Fibroblast of upper back skin (primary cell): Measurements from ENCODE around the gene FNIP1.
"Not testable (repeated sequence)": the region's sequence is repeated elsewhere in the genome, so short reads cannot be mapped to it uniquely, and the experiment has no call there.

Experiments
- DNase-seq: peaks from one replicate; pipeline ENCODE4 v3.0.0-alpha.2; 2013

Gene FNIP1

GRCh38 chr5:131749723-131750470 is 46.9 kb downstream of the FNIP1 start:
- no peak for DNase-seq

- peak; percentile 28 for DNase-seq
Observed at GRCh38 chr5:131749138-131749537, 47.7 kb downstream of the FNIP1 start.

GRCh38 chr5:131747180-131748105 is 49.4 kb downstream of the FNIP1 start:
- peak; percentile 45 for DNase-seq

GRCh38 chr5:131746423-131746822 is 50.4 kb downstream of the FNIP1 start:
- no peak for DNase-seq

GRCh38 chr5:131745703-131746102 is 51.1 kb downstream of the FNIP1 start:
- peak; percentile 26 for DNase-seq

GRCh38 chr5:131745155-131745554 is 51.7 kb downstream of the FNIP1 start:
- no peak for DNase-seq

- DNase-seq: no peak
Observed at GRCh38 chr5:131740477-131740876, 56.3 kb downstream of the FNIP1 start.

GRCh38 chr5:131735393-131735792 is 61.4 kb downstream of the FNIP1 start:
- no peak for DNase-seq

- not testable (repeated sequence) for DNase-seq
Observed at GRCh38 chr5:131734939-131735338, 61.9 kb downstream of the FNIP1 start.

GRCh38 chr5:131729292-131729691 is 67.5 kb downstream of the FNIP1 start:
- DNase-seq: not testable (repeated sequence)

GRCh38 chr5:131724089-131724488 is 72.7 kb downstream of the FNIP1 start:
- not testable (repeated sequence) for DNase-seq

GRCh38 chr5:131720714-131721113 is 76.1 kb downstream of the FNIP1 start:
- DNase-seq: no peak

GRCh38 chr5:131719564-131719963 is 77.3 kb downstream of the FNIP1 start:
- DNase-seq: no peak

- no peak for DNase-seq
Observed at GRCh38 chr5:131718487-131719014, 78.3 kb downstream of the FNIP1 start.

- DNase-seq: not testable (repeated sequence)
Observed at GRCh38 chr5:131717164-131717563, 79.7 kb downstream of the FNIP1 start.

- DNase-seq: no peak
Observed at GRCh38 chr5:131716650-131717049, 80.2 kb downstream of the FNIP1 start.

- no peak for DNase-seq
Observed at GRCh38 chr5:131710391-131710790, 86.4 kb downstream of the FNIP1 start.

GRCh38 chr5:131709043-131709442 is 87.8 kb downstream of the FNIP1 start:
- no peak for DNase-seq

GRCh38 chr5:131706281-131706680 is 90.5 kb downstream of the FNIP1 start:
- DNase-seq: no peak

- no peak for DNase-seq
Observed at GRCh38 chr5:131694926-131695325, 101.9 kb downstream of the FNIP1 start.

GRCh38 chr5:131693894-131694293 is 102.9 kb downstream of the FNIP1 start:
- DNase-seq: no peak

- no peak for DNase-seq
Observed at GRCh38 chr5:131685516-131686171, 111.2 kb downstream of the FNIP1 start.

- DNase-seq: no peak
Observed at GRCh38 chr5:131684595-131684994, 112.2 kb downstream of the FNIP1 start.
